K562 treated with DMSO at 1 percent for 48 hours (cell line): ENCODE results near the gene RNASET2. TPM values are rescaled to one million over a fixed set of nuclear protein-coding genes. Genes with fewer than 3 reads are reported as not detected.

ENCODE experiments used
- total RNA-seq: library from RNA; unstranded; fragments of 300-600 nt; gene quantifications from 2 replicates; pipeline ENCODE4 v1.2.3, GENCODE V29; 2022; ENCODE audit warnings: low replicate concordance; ENCODE audit errors: extremely low read depth

RNASET2 gene
- total RNA-seq: not detected in 2 replicates

DNA sequence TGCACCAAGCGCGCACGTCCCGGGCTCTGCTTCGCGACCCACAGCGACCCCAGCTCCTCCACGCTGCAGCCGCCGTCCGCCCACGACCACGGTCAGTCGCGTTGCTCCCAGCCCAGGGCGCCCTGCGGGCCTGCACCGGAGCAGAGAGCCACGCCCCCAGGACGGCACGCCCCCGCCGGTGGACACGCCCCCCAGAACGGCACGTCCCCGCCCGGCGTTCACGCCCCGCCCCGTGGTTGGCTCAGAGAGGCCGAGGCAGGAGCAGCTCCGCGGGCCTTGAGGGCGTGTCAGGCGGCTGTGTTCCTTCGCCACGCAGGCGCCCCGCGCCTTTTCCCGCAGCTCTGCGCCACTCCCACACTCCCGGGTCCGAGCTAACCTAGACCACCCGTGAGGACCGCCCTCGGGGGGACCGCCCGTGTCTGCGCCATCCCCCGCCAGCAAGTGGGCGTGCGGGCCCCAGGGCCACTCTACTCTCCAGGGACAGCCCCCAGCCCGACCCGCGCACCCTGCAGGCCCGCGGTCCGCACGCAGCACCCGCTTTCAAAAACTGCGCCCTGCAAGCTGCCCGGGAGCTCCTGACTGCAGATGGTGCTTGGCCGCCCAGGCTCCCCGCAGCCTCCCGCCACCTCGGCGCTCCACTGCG, at the start of gene RNASET2:
Gene RNASET2 (minus strand): TSS at position 107 of the 643 bp plus-strand sequence. CDS start 368 bp downstream, outside the sequence.

GRCh38 chr6:166999145-166999883, 43.0 kb upstream of the RNASET2 start, which contains the start of gene CEP43:
Gene CEP43 (plus strand): TSS chr6:166999397. CDS start chr6:166999413, 16 bp downstream.

Other genes with a start within 250 kb of the RNASET2 start
- not detected in 2 replicates for gene CEP43, start 42.8 kb upstream of the RNASET2 start, total RNA-seq
- gene CCR6, start 166.5 kb upstream of the RNASET2 start, total RNA-seq: not detected in 2 replicates
- gene GPR31, start 201.4 kb upstream of the RNASET2 start, total RNA-seq: not detected in 2 replicates